IPS-18a (cell line): Measurements from ENCODE around the gene KRTCAP2.
"Not testable (repeated sequence)": the region's sequence is repeated elsewhere in the genome, so short reads cannot be mapped to it uniquely, and the experiment has no call there.

ENCODE experiments used
- H3K27ac ChIP-seq: one replicate; pipeline ENCODE4 v1.5.1; 2013; ENCODE audit warnings: low read length
- H3K27me3 ChIP-seq: one replicate; pipeline ENCODE4 v1.6.1; 2013; ENCODE audit warnings: mild to moderate bottlenecking, low read length; ENCODE audit not compliant: control insufficient read depth, insufficient read depth
- H3K36me3 ChIP-seq: one replicate; pipeline ENCODE4 v1.6.1; 2013; ENCODE audit warnings: low read depth, low read length; ENCODE audit not compliant: control insufficient read depth
- H3K4me1 ChIP-seq: one replicate; pipeline ENCODE4 v1.6.1; 2013; ENCODE audit warnings: low read depth, low read length; ENCODE audit not compliant: control insufficient read depth
- H3K4me3 ChIP-seq: one replicate; pipeline ENCODE4 v1.5.1; 2013; ENCODE audit warnings: low read length
- H3K9ac ChIP-seq: one replicate; pipeline ENCODE4 v1.6.1; 2013; ENCODE audit warnings: mild to moderate bottlenecking, low read length, moderate library complexity
- H3K9me3 ChIP-seq: one replicate; pipeline ENCODE4 v1.6.1; 2013; ENCODE audit warnings: low read depth, low read length; ENCODE audit not compliant: control insufficient read depth

KRTCAP2 gene

DNA sequence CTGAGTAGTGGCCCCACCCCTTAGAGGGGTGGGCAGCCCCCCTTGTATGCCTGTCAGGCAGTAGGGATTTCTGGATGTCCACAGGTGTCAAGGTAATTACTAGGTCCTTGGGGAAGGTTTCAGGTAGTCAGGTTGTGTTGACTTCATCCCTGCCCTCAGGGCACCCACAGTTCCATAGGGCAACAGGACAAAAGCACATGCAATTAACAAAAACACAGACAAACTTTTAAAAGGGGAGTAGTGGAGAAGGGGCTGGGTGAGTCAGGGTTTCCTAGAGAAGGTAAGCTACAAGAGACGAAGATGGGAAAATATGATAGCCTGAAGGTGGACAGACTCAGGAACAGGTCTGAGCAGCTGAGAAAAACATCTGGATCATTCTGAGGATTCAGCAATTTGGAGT lies 14.1 kb downstream of the KRTCAP2 start:
- no peaks in the 10 kb centered on the region for H3K9me3 ChIP-seq
- H3K4me3 ChIP-seq = no peak overlapping the region
- H3K4me1 ChIP-seq = no peaks in the 10 kb centered on the region
- no peaks in the 10 kb centered on the region for H3K27me3 ChIP-seq
- no peaks in the 10 kb centered on the region for H3K36me3 ChIP-seq
- H3K27ac ChIP-seq = no peak overlapping the region
- no peak overlapping the region for H3K9ac ChIP-seq

DNA sequence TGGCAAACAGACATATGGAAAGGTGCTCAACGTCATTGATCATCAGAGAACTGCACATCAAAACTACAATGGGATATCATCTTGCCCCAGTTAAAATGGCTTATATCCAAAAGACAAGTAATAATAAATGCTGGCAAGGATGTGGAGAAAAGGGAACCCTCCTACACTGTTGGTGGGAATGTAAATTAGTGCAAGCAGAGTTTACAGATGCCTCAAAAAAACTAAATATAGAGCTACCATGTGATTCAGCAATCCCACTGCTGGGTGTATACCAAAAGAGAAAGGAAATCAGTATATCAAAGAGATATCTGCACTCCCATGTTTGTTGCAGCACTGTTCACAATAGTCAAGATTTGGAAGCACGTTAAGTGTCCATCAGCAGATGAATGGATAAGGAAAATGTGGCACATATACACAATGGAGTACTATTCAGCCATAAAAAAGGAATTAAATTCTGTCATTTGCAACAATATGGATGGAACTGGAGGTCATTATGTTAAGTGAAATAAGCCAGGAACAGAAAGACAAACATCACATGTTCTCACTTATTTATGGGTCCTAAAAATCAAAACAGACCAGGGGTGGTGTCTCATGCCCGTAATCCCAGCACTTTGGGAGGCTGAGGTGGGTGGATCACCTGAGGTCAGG lies 17.0 kb downstream of the KRTCAP2 start:
- not testable (repeated sequence) for H3K27ac ChIP-seq, H3K27me3 ChIP-seq, H3K9ac ChIP-seq

DNA sequence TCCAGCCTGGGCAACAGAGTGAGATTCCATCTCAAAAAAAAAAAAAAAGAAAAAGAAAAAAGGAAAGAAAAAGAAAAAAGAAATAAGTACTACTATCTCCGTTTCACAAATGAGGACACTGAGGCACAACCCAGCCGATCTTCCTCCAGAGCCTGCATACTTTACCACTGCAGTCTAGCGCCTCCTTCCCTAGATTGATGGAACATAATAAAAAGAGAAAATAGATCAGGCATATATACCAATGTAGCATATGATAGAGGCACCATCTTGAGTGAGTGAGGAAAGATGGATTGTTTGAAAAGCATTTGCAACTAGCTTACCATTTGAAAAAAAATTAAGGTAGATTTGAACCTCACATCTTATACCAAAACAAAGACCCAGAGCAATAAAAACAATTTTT lies 27.6 kb downstream of the KRTCAP2 start:
- no peaks in the 10 kb centered on the region for H3K4me1 ChIP-seq

More for the DNA sequence above, 17.0 kb downstream of the KRTCAP2 start:
- H3K4me1 ChIP-seq, H3K4me3 ChIP-seq, H3K36me3 ChIP-seq, H3K9me3 ChIP-seq: not testable (repeated sequence)

DNA sequence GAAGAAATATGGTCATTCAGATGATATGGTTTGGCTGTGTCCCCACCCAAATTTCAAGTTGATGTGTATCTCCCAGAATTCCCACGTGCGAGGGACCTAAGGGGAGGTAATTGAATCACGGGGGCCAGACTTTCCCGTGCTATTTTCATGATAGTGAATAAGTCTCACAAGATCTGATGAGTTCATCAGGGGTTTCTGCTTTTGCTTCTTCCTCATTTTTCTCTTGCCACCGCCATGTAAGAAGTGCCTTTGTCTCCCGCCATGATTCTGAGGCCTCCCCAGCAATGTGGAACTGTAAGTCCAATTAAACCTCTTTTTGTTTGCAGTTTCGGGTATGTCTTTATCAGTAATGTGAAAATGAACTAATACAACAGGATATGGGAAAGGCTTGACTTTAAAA lies 31.4 kb downstream of the KRTCAP2 start:
- H3K4me1 ChIP-seq = peaks cover 3% of the 10 kb centered on the region
- no peaks in the 10 kb centered on the region for H3K27me3 ChIP-seq
- H3K36me3 ChIP-seq = no peaks in the 10 kb centered on the region
- H3K27ac ChIP-seq = no peak overlapping the region
- H3K4me3 ChIP-seq = no peak overlapping the region
- no peak overlapping the region for H3K9ac ChIP-seq
- no peaks in the 10 kb centered on the region for H3K9me3 ChIP-seq

More for the DNA sequence above, 27.6 kb downstream of the KRTCAP2 start:
- Histone ChIP-seq H3K27me3 (no peaks in the 10 kb centered on the region), H3K9ac (no peak overlapping the region), H3K9me3 (no peaks in the 10 kb centered on the region), H3K4me3 (no peak overlapping the region), H3K27ac (no peak overlapping the region), H3K36me3 (no peaks in the 10 kb centered on the region)

DNA sequence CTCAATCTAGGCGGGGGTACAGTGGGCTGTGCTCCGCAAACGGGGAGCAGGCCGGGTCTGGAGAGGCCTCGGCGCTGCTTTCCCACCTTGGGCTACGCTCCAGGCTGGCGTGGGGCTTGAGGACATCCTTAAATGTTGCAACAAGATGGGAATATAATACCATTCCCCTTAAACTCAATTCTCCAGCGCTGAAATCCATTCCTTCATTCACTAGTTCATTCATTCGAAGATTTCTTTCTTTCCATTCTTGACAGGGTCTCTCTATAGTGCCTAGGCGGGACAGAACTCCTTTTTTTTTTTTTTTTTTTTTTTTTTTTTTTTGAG lies 32.5 kb downstream of the KRTCAP2 start:
- Histone ChIP-seq H3K9ac (peak overlapping the region; percentile 77), H3K27me3 (no peaks in the 10 kb centered on the region), H3K4me1 (peaks cover 3% of the 10 kb centered on the region), H3K27ac (no peak overlapping the region), H3K9me3 (no peaks in the 10 kb centered on the region), H3K4me3 (peak overlapping the region; percentile 97), H3K36me3 (no peaks in the 10 kb centered on the region)

DNA sequence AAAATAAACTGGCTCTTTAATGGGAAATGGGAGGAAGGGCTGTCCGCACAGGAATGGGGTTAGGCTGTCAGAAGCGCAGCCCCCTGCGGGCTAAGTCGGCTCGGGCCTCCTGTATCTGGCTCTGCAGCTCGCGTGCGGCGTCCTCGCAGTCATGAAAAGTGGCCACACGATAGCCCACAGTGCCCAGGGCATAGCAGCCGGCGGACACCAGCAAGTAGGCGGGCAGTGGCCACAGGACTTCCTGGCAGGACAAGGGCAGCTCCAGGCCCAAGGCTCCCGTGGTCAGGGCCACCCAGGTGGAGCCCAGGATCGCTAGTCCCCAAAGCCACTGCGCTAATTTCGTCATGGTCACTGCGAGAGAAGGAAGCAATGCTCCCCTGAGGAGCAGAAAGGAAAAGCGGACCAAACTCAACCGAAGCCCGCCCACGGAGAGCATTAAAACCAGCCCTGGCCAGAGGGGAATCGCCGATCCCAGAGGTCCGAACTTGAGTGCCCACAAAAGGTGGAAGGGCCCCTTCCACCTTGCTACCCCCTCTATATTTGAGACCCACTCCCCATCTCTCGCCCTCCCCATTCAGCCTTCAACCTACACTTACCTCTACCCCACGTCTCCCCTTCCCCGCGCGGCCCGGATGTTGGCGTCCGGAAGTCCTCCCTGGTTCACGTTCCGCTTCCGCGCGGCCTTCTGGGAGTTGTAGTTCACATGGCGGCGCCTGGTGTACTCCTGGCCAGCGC lies 33.0 kb downstream of the KRTCAP2 start, which contains the start of gene DPM3:
Gene DPM3 (minus strand): TSS at position 637 of the 735 bp plus-strand sequence. CDS start 291 bp downstream, at position 346.
- H3K4me1 ChIP-seq = peaks cover 3% of the 10 kb centered on the region
- no peaks in the 10 kb centered on the region for H3K27me3 ChIP-seq
- peak within 1 kb of the TSS; percentile 97 for H3K4me3 ChIP-seq

DNA sequence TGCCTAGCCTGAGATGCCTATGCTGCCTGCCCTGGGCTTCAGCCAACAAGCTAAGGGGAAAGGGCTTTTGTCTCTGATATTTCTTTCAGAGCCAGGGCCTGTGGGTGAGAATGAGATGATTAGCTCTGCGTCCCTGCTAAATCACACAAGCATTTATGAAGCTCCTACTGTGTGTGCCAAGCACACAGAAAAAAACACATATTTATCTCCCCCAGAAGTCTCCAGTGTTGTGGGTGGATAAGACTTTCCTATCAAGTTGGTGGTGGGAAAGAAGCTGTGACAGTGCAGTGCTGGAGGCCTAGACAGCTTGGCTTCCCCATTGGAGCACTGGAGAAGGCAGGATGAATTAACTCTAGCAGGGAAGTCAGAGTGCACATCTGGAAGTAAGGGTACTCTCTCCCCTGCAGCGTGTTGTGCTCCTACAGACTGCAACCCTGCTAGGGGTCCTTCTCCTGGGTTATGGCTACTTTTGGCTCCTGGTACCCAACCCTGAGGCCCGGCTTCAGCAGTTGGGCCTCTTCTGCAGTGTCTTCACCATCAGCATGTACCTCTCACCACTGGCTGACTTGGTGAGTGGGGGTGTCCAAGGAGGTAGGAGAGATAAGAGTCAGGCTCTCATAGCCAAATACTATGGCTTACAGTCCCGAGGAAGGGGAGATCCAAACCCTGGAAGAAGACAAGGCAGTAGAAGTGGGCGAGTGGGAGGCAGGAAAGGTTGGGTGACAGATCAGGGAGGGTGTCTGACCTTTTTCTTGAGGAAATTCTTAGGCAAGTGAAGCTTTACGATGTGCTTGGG lies 35.8 kb downstream of the KRTCAP2 start:
- H3K36me3 ChIP-seq = peaks cover 4% of the 10 kb centered on the region
- no peaks in the 10 kb centered on the region for H3K9me3 ChIP-seq
- H3K9ac ChIP-seq = no peak overlapping the region
- H3K27me3 ChIP-seq = no peaks in the 10 kb centered on the region
- H3K27ac ChIP-seq = no peak overlapping the region
- H3K4me1 ChIP-seq = peaks cover 8% of the 10 kb centered on the region
- H3K4me3 ChIP-seq = peak overlapping the region; percentile 90

More for the DNA sequence above, 33.0 kb downstream of the KRTCAP2 start, which contains the start of gene DPM3:
- peak within 1 kb of the TSS; percentile 61 for H3K27ac ChIP-seq
- H3K36me3 ChIP-seq = no peaks in the 10 kb centered on the region
- no peaks in the 10 kb centered on the region for H3K9me3 ChIP-seq
- peak within 1 kb of the TSS; percentile 77 for H3K9ac ChIP-seq

DNA sequence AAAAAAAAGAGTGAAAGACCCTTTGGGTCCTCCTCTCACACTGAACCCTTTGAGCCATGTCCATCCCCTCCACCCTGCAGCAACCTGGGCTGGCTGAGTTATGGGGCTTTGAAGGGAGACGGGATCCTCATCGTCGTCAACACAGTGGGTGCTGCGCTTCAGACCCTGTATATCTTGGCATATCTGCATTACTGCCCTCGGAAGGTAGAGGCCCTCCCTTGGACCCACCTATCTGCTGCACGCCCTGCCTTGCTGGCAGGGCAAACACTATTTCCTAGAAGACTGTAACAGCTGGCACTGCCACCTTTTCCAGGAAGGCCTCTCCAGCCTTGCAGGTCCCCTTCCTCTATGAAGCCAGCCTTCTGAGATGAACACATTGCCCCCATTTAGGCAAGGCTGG lies 36.4 kb downstream of the KRTCAP2 start:
- Histone ChIP-seq H3K4me1 (peaks cover 8% of the 10 kb centered on the region), H3K9ac (peak overlapping the region; percentile 63)

DNA sequence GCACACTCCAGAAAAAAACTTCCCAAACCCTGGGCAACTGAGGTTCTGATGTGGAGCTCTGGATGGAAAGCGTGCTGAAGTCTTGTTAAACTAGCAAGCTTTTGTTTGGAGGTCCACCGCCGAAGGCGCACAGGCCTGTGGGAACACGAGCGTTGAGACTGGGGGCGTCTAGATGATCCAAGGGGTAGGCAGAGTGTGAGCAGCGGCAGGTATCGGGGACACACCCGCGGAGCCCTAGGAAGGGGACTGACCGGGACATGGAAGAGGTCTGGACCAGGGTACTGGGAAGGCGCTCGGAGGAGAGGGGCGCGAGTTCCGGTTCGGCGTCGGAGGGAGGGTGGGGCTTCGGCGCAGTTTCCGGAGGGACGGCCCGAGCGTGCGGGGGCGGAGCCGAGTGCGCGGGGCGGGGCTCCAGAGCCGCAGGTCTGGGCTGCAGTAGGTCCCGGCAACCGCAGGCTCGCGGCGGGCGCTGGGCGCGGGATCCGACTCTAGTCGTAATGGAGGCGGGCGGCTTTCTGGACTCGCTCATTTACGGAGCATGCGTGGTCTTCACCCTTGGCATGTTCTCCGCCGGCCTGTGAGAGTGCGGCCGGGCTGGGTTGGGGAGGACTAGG lies 37.6 kb downstream of the KRTCAP2 start, which contains the start of gene SLC50A1:
Gene SLC50A1 (plus strand): TSS at position 438 of the 614 bp plus-strand sequence. CDS start 60 bp downstream, at position 498.
- H3K4me1 ChIP-seq = peaks cover 12% of the 10 kb centered on the region
- H3K27ac ChIP-seq = peak within 1 kb of the TSS; percentile 76

More for the DNA sequence above, 36.4 kb downstream of the KRTCAP2 start:
- peak overlapping the region; percentile 90 for H3K4me3 ChIP-seq
- H3K9me3 ChIP-seq = no peaks in the 10 kb centered on the region
- H3K27me3 ChIP-seq = no peaks in the 10 kb centered on the region
- peaks cover 5% of the 10 kb centered on the region for H3K36me3 ChIP-seq
- no peak overlapping the region for H3K27ac ChIP-seq

DNA sequence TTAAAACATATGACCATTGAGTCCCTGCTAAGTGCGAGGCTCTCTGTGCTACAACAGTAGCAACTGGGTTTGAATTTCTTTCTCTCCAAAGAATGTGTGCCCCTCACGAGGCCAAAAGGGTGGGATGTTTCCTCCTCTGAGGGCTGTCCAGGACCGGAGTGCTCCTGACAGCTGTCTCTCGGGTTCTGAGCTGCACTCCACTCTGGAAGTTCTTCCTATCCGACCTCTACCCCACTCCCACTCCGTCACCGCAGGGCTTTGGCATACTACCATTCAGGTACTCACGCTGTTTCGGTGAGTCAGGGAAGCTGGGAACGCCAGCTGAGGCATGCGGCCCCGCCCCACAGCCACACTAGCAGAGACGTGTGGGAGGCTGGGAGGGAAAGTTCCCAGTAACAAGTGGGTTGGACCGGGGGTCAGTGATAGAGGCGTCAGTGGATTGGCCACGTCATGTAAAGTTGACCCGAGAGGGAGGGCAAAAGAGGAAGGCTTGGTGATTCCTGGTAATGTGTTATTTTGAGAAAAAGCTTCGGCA lies 38.2 kb downstream of the KRTCAP2 start:
- Histone ChIP-seq H3K9ac (peak overlapping the region; percentile 63), H3K27ac (peak overlapping the region; percentile 72), H3K27me3 (peaks cover 10% of the 10 kb centered on the region), H3K4me1 (peaks cover 18% of the 10 kb centered on the region), H3K4me3 (peak overlapping the region; percentile 90), H3K36me3 (peaks cover 9% of the 10 kb centered on the region), H3K9me3 (no peaks in the 10 kb centered on the region)

More for the DNA sequence above, 37.6 kb downstream of the KRTCAP2 start, which contains the start of gene SLC50A1:
- peak within 1 kb of the TSS; percentile 90 for H3K4me3 ChIP-seq
- peaks cover 9% of the 10 kb centered on the region for H3K36me3 ChIP-seq
- H3K9me3 ChIP-seq = no peaks in the 10 kb centered on the region
- peak within 1 kb of the TSS; percentile 63 for H3K9ac ChIP-seq
- peaks cover 4% of the 10 kb centered on the region for H3K27me3 ChIP-seq

DNA sequence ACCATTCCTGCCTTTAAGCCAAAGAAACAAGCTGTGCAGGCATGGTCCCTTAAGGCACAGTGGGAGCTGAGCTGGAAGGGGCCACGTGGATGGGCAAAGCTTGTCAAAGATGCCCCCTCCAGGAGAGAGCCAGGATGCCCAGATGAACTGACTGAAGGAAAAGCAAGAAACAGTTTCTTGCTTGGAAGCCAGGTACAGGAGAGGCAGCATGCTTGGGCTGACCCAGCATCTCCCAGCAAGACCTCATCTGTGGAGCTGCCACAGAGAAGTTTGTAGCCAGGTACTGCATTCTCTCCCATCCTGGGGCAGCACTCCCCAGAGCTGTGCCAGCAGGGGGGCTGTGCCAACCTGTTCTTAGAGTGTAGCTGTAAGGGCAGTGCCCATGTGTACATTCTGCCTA lies 38.8 kb downstream of the KRTCAP2 start:
- H3K9ac ChIP-seq = no peak overlapping the region
- H3K27me3 ChIP-seq = peaks cover 16% of the 10 kb centered on the region
- peak overlapping the region; percentile 90 for H3K4me3 ChIP-seq
- H3K9me3 ChIP-seq = no peaks in the 10 kb centered on the region
- peaks cover 9% of the 10 kb centered on the region for H3K36me3 ChIP-seq
- peaks cover 24% of the 10 kb centered on the region for H3K4me1 ChIP-seq
- H3K27ac ChIP-seq = no peak overlapping the region
